Adipocyte (in vitro differentiated cells): ENCODE measurements around the gene OPN3.

Experiments used
- DNase-seq: peaks from one replicate; pipeline ENCODE4 v3.0.0-alpha.2; 2015; ENCODE audit warnings: low read depth
- H3K27me3 ChIP-seq: replicated peaks from 2 replicates; pipeline ENCODE4 v1.7.0; 2013; ENCODE audit warnings: mild to moderate bottlenecking, low read length, moderate library complexity; ENCODE audit not compliant: control insufficient read depth, insufficient read depth
- H3K36me3 ChIP-seq: 2 replicates; pipeline ENCODE4 v1.7.0; 2013; ENCODE audit warnings: low read length, mild to moderate bottlenecking, moderate library complexity; ENCODE audit not compliant: control insufficient read depth, insufficient read depth, severe bottlenecking
- H3K4me1 ChIP-seq: 2 replicates; pipeline ENCODE4 v1.7.0; 2013; ENCODE audit warnings: mild to moderate bottlenecking, low read length, moderate library complexity; ENCODE audit not compliant: control insufficient read depth, insufficient read depth
- H3K4me3 ChIP-seq: 2 replicates; pipeline ENCODE4 v1.7.0; 2013; ENCODE audit warnings: mild to moderate bottlenecking, low read length, moderate library complexity
- H3K9ac ChIP-seq: 2 replicates; pipeline ENCODE4 v1.7.0; 2013; ENCODE audit warnings: mild to moderate bottlenecking, low read length, moderate library complexity
- H3K9me3 ChIP-seq: 2 replicates; pipeline ENCODE4 v1.7.0; 2013; ENCODE audit warnings: mild to moderate bottlenecking, low read length, moderate library complexity; ENCODE audit not compliant: control insufficient read depth

OPN3 gene

GRCh38 chr1:241644259-241644658 lies 4.1 kb upstream of the OPN3 start:
- no peak overlapping the region for H3K4me3 ChIP-seq
- H3K36me3 ChIP-seq: no peaks in the 10 kb centered on the region
- H3K27me3 ChIP-seq: no peaks in the 10 kb centered on the region
- no peak overlapping the region for H3K9ac ChIP-seq
- no peak for DNase-seq
- H3K9me3 ChIP-seq: no peaks in the 10 kb centered on the region
- H3K4me1 ChIP-seq: peaks cover 6% of the 10 kb centered on the region

GRCh38 chr1:241642593-241642944 lies 2.4 kb upstream of the OPN3 start:
- Histone ChIP-seq H3K9me3 (no peaks in the 10 kb centered on the region), H3K27me3 (no peaks in the 10 kb centered on the region), H3K4me3 (no peak overlapping the region), H3K4me1 (peaks cover 18% of the 10 kb centered on the region), H3K9ac (no peak overlapping the region), H3K36me3 (no peaks in the 10 kb centered on the region)
- no peak for DNase-seq

- H3K9ac ChIP-seq: no peak overlapping the region
Measured at GRCh38 chr1:241641773-241642592, 1.8 kb upstream of the OPN3 start.

GRCh38 chr1:241640867-241641622 lies 876 bp upstream of the OPN3 start:
- H3K9me3 ChIP-seq: no peaks in the 10 kb centered on the region
- H3K9ac ChIP-seq: peak overlapping the region; percentile 59
- no peaks in the 10 kb centered on the region for H3K27me3 ChIP-seq
- H3K4me1 ChIP-seq: peaks cover 26% of the 10 kb centered on the region
- peak overlapping the region; percentile 80 for H3K4me3 ChIP-seq
- no peaks in the 10 kb centered on the region for H3K36me3 ChIP-seq
- no peak for DNase-seq

More at GRCh38 chr1:241641773-241642592, 1.8 kb upstream of the OPN3 start:
- no peaks in the 10 kb centered on the region for H3K36me3 ChIP-seq
- H3K4me1 ChIP-seq: peaks cover 23% of the 10 kb centered on the region
- no peaks in the 10 kb centered on the region for H3K9me3 ChIP-seq
- peak; percentile 48 for DNase-seq
- H3K27me3 ChIP-seq: no peaks in the 10 kb centered on the region
- no peak overlapping the region for H3K4me3 ChIP-seq

GRCh38 chr1:241639623-241640148 lies 483 bp downstream of the OPN3 start:
- H3K4me3 ChIP-seq: peak overlapping the region; percentile 98
- DNase-seq: peak; percentile 53
- H3K27me3 ChIP-seq: no peaks in the 10 kb centered on the region
- peak overlapping the region; percentile 93 for H3K9ac ChIP-seq
- H3K9me3 ChIP-seq: no peaks in the 10 kb centered on the region
- H3K36me3 ChIP-seq: peaks cover 8% of the 10 kb centered on the region
- peaks cover 20% of the 10 kb centered on the region for H3K4me1 ChIP-seq

GRCh38 chr1:241638909-241639622 lies 1.1 kb downstream of the OPN3 start:
- DNase-seq: peak; percentile 35
- no peaks in the 10 kb centered on the region for H3K27me3 ChIP-seq
- H3K9ac ChIP-seq: peak overlapping the region; percentile 81
- H3K9me3 ChIP-seq: no peaks in the 10 kb centered on the region
- H3K4me1 ChIP-seq: peaks cover 20% of the 10 kb centered on the region
- peaks cover 8% of the 10 kb centered on the region for H3K36me3 ChIP-seq
- peak overlapping the region; percentile 98 for H3K4me3 ChIP-seq

- no peak for DNase-seq
- Histone ChIP-seq H3K9ac (no peak overlapping the region), H3K36me3 (peaks cover 8% of the 10 kb centered on the region), H3K27me3 (no peaks in the 10 kb centered on the region), H3K4me1 (peaks cover 20% of the 10 kb centered on the region), H3K9me3 (no peaks in the 10 kb centered on the region), H3K4me3 (peak overlapping the region; percentile 54)
Measured at GRCh38 chr1:241638099-241638682, 2.0 kb downstream of the OPN3 start.

GRCh38 chr1:241637604-241638003 lies 2.6 kb downstream of the OPN3 start:
- no peak for DNase-seq
- peak overlapping the region; percentile 45 for H3K4me3 ChIP-seq
- no peaks in the 10 kb centered on the region for H3K27me3 ChIP-seq

GRCh38 chr1:241637046-241637590 lies 3.1 kb downstream of the OPN3 start:
- DNase-seq: peak; percentile 40
- Histone ChIP-seq H3K9ac (no peak overlapping the region), H3K36me3 (peaks cover 8% of the 10 kb centered on the region), H3K4me3 (peak overlapping the region; percentile 45), H3K4me1 (peaks cover 20% of the 10 kb centered on the region), H3K9me3 (no peaks in the 10 kb centered on the region), H3K27me3 (no peaks in the 10 kb centered on the region)

More at GRCh38 chr1:241637604-241638003, 2.6 kb downstream of the OPN3 start:
- Histone ChIP-seq H3K9me3 (no peaks in the 10 kb centered on the region), H3K4me1 (peaks cover 20% of the 10 kb centered on the region), H3K9ac (no peak overlapping the region), H3K36me3 (peaks cover 8% of the 10 kb centered on the region)

GRCh38 chr1:241636291-241636690 lies 3.9 kb downstream of the OPN3 start:
- Histone ChIP-seq H3K36me3 (peaks cover 8% of the 10 kb centered on the region), H3K27me3 (no peaks in the 10 kb centered on the region), H3K9ac (no peak overlapping the region), H3K9me3 (no peaks in the 10 kb centered on the region), H3K4me3 (no peak overlapping the region), H3K4me1 (peaks cover 20% of the 10 kb centered on the region)
- no peak for DNase-seq
